Gastrocnemius medialis (tissue), 4 donors: ENCODE data around the gene SPEM2. TPM values are rescaled to one million over a fixed set of nuclear protein-coding genes. Genes with fewer than 3 reads are reported as not detected.

Experiments
- ATAC-seq, 2 donors: fragments of 150-250 bp; one replicate each; pipeline ENCODE4 v1.9.1; 2016
- DNase-seq, 2 donors: peaks; one replicate each; pipeline ENCODE4 v3.0.0-alpha.2; 2019
- H3K27ac ChIP-seq, 4 donors: fragments of 200-600 bp; sonication (generic); 1 replicate in 1 of 4; 2 replicates in 3 of 4; pipeline ENCODE4 v1.5.1; 2016 to 2018; ENCODE audit warnings: mild to moderate bottlenecking in 2 of 4, moderate library complexity in 1 of 4
- H3K27me3 ChIP-seq, 3 donors: fragments of 200-600 bp; sonication (generic) in 2 of 3; 1 replicate in 1 of 3; 2 replicates in 2 of 3; pipeline versions ENCODE4 v1.5.1 to v1.6.0; 2016 to 2019; ENCODE audit warnings: mild to moderate bottlenecking in 1 of 3, moderate library complexity in 1 of 3
- H3K36me3 ChIP-seq, 2 donors: fragments of 200-600 bp; sonication (generic) in 1 of 2; one replicate each; pipeline ENCODE4 v1.5.1; 2017 to 2018
- H3K4me1 ChIP-seq, 2 donors: fragments of 200-600 bp; sonication (generic) in 1 of 2; one replicate each; pipeline ENCODE4 v1.5.1; 2016 to 2017; ENCODE audit warnings: mild to moderate bottlenecking in 2 of 2
- H3K4me3 ChIP-seq, 4 donors: fragments of 200-600 bp; sonication (generic) in 3 of 4; 1 replicate in 1 of 4; 2 replicates in 3 of 4; pipeline ENCODE4 v1.5.1; 2016 to 2019; ENCODE audit warnings: mild to moderate bottlenecking in 2 of 4
- H3K9me3 ChIP-seq, 3 donors: fragments of 200-600 bp; sonication (generic) in 2 of 3; 1 replicate in 1 of 3; 2 replicates in 2 of 3; pipeline ENCODE4 v1.5.1; 2016 to 2019
- POLR2A ChIP-seq, 2 donors: fragments of 450-650 bp; IDR thresholded peaks; one replicate each; pipeline ENCODE4 v1.6.1; 2017; ENCODE audit warnings: antibody characterized with exemption in 2 of 2, mild to moderate bottlenecking in 2 of 2, moderate library complexity in 2 of 2
- in situ Hi-C, 4 donors: fragments of 200-750 bp; cut with MboI; loops; one replicate each; pipeline versions ENCODE4 v1.15.0 to v1.8.0; 2017; ENCODE audit warnings: low sequenced_read_pairs in 4 of 4
- intact Hi-C: fragments of 100-400 bp; cut with DNase I; formaldehyde crosslinking; loops from one replicate; pipeline ENCODE4 v1.15.1; 2023; ENCODE audit warnings: low total_unique reads
- total RNA-seq, 4 donors: library from RNA; depleted of rRNA; stranded (reverse); fragments of >200 nt; gene quantifications; one replicate each; pipeline versions ENCODE4 v1.1.0 to v1.2.3, GENCODE V29; 2016
- TF ChIP-seq, protein P1 (sequence below), 5 experiments: fragments of 450-650 bp in 3 of 5; fragments of 200-600 bp in 2 of 5; sonication (generic) in 2 of 5; IDR thresholded peaks in 4 of 5; conservative IDR thresholded peaks in 1 of 5; 1 replicate in 4 of 5; 2 replicates in 1 of 5; pipeline ENCODE4 v1.5.1; 2016 to 2019; ENCODE audit warnings: antibody characterized with exemption in 5 of 5, mild to moderate bottlenecking in 3 of 5, moderate library complexity in 3 of 5

The SPEM2 gene
- total RNA-seq, 4 donors from 2014 or later: not detected

DNA sequence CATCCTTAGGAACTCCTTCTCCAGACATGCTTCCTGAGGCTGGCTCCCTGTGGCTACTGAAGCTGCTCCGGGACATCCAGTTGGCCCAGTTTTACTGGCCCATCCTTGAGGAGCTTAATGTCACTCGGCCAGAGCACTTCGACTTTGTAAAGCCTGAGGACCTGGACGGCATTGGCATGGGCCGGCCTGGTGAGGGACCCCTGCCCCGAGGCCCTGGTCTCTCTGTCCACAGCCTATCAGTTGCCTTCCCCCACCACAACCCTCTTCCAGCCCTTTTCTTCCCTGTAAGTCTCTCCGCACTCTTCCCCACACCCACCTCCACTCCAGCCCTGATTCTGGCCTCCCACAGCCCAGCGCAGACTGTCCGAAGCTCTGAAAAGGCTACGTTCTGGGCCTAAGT lies 42.5 kb upstream of the SPEM2 start:
- H3K4me1 ChIP-seq: peaks cover 18 to 25% of the 10 kb centered on the region in 2 donors
- intact Hi-C loops (no loop called here), in situ Hi-C loops (no loop called here)
- no peaks in the 10 kb centered on the region for H3K36me3 ChIP-seq
- H3K9me3 ChIP-seq: no peaks in the 10 kb centered on the region
- DNase-seq: no peak
- no peak for ATAC-seq
- no peak overlapping the region for H3K27ac ChIP-seq
- peaks cover 17 to 29% (median 24%) of the 10 kb centered on the region in 3 donors for H3K27me3 ChIP-seq
- no peak overlapping the region for H3K4me3 ChIP-seq
- TF ChIP-seq POLR2A (IDR thresholded peaks at IDR 0.05): no peak
- TF ChIP-seq, protein P1, sequence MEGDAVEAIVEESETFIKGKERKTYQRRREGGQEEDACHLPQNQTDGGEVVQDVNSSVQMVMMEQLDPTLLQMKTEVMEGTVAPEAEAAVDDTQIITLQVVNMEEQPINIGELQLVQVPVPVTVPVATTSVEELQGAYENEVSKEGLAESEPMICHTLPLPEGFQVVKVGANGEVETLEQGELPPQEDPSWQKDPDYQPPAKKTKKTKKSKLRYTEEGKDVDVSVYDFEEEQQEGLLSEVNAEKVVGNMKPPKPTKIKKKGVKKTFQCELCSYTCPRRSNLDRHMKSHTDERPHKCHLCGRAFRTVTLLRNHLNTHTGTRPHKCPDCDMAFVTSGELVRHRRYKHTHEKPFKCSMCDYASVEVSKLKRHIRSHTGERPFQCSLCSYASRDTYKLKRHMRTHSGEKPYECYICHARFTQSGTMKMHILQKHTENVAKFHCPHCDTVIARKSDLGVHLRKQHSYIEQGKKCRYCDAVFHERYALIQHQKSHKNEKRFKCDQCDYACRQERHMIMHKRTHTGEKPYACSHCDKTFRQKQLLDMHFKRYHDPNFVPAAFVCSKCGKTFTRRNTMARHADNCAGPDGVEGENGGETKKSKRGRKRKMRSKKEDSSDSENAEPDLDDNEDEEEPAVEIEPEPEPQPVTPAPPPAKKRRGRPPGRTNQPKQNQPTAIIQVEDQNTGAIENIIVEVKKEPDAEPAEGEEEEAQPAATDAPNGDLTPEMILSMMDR (IDR thresholded peaks at IDR 0.05 in 4 of 5, conservative IDR thresholded peaks at IDR 0.05 in 1 of 5): no peak

DNA sequence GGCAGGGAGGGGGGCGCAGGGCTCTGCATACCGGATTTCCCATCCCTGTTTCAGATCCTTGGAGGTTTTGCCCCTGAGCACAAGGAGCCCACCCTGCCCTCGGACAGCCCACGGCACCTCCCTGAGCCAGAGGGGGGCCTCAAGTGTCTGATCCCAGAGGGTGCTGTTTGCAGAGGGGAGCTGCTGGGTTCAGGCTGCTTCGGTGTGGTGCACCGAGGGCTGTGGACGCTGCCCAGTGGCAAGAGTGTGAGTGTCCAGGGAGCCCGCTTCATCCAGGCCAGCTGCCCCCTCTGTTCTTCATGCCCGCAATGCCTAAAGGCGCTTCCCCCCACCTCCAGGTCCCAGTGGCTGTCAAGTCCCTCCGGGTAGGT lies 42.1 kb upstream of the SPEM2 start:
- no peak for DNase-seq
- Histone ChIP-seq H3K27ac (no peak overlapping the region), H3K4me1 (peaks cover 18 to 25% of the 10 kb centered on the region in 2 donors), H3K36me3 (no peaks in the 10 kb centered on the region), H3K27me3 (peaks cover 17 to 29% (median 24%) of the 10 kb centered on the region in 3 donors), H3K9me3 (no peaks in the 10 kb centered on the region), H3K4me3 (peak overlapping the region in 3 of 4 donors; percentile 42 to 61 (median 49))
- no peak for ATAC-seq
- TF ChIP-seq, protein P1 (IDR thresholded peaks at IDR 0.05 in 4 of 5, conservative IDR thresholded peaks at IDR 0.05 in 1 of 5): no peak
- intact Hi-C loops: no loop called here
- in situ Hi-C loops: no loop called here

DNA sequence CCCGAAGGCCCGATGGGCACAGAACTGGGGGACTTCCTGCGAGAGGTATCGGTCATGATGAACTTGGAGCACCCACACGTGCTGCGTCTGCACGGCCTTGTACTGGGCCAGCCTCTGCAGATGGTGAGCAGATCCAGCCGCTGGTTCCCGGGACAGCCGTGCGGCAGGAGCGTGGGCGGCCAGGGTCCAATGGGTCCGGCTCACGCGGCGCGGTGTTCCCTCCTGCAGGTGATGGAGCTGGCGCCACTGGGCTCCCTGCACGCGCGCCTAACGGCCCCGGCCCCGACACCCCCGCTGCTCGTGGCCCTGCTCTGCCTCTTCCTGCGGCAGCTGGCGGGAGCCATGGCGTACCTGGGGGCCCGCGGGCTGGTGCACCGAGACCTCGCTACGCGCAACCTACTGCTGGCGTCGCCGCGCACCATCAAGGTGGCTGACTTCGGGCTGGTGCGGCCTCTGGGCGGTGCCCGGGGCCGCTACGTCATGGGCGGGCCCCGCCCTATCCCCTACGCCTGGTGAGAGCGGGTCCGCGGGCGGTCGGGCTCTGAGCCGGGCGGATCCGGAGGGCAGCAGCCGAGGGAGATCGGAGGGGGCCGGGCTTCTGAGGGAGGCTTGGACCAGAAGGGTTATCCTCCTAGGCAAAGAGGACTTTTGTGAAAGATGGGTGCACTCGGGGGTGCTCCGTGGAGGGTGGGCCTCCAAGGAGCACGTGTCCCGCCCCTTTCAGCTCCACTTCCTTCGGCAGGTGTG lies 41.5 kb upstream of the SPEM2 start:
- TF ChIP-seq POLR2A (IDR thresholded peaks at IDR 0.05): no peak
- TF ChIP-seq, protein P1 (IDR thresholded peaks at IDR 0.05 in 4 of 5, conservative IDR thresholded peaks at IDR 0.05 in 1 of 5): no peak
- DNase-seq (no peak), ATAC-seq (peak in 1 of 2 donors; percentile 38)
- Histone ChIP-seq H3K4me1 (peaks cover 18 to 25% of the 10 kb centered on the region in 2 donors), H3K36me3 (no peaks in the 10 kb centered on the region), H3K27me3 (peaks cover 17 to 29% (median 24%) of the 10 kb centered on the region in 3 donors), H3K9me3 (no peaks in the 10 kb centered on the region), H3K4me3 (peak overlapping the region; percentile 42 to 61 (median 46)), H3K27ac (no peak overlapping the region)
- in situ Hi-C loops: no loop called here
- intact Hi-C loops: no loop called here

DNA sequence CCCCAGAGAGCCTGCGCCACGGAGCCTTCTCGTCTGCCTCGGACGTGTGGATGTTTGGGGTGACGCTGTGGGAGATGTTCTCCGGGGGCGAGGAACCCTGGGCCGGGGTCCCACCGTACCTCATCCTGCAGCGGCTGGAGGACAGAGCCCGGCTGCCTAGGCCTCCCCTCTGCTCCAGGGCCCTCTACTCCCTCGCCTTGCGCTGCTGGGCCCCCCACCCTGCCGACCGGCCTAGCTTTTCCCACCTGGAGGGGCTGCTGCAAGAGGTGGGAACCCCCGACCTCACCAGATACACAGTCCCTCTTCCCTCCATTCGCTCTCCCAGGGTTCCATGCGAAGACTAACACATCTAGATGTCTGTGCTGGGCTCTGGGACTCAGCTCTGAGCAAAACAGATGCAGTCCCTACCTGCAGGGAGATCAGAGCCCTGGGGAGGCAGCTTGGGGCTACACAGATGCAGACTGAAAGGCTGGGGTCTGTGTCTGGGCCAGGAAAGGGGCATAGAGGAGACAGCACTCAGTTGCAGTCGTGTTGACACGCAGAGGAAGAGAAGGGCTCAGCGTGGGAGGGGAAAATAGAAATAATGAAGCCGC lies 40.8 kb upstream of the SPEM2 start:
- TF ChIP-seq POLR2A (IDR thresholded peaks at IDR 0.05): no peak
- TF ChIP-seq, protein P1 (IDR thresholded peaks at IDR 0.05 in 4 of 5, conservative IDR thresholded peaks at IDR 0.05 in 1 of 5): no peak
- H3K27ac ChIP-seq: no peak overlapping the region
- DNase-seq: no peak
- ATAC-seq: no peak
- H3K36me3 ChIP-seq: peaks cover 0 to 3% of the 10 kb centered on the region in 2 donors
- in situ Hi-C loops (no loop called here), intact Hi-C loops (no loop called here)
- H3K27me3 ChIP-seq: peaks cover 17 to 29% (median 24%) of the 10 kb centered on the region in 3 donors
- peaks cover 18 to 25% of the 10 kb centered on the region in 2 donors for H3K4me1 ChIP-seq
- H3K9me3 ChIP-seq: no peaks in the 10 kb centered on the region
- peak overlapping the region in 3 of 4 donors; percentile 42 to 49 (median 44) for H3K4me3 ChIP-seq
